Measurements from ENCODE around the gene CADM1.

The CADM1 gene

DNA sequence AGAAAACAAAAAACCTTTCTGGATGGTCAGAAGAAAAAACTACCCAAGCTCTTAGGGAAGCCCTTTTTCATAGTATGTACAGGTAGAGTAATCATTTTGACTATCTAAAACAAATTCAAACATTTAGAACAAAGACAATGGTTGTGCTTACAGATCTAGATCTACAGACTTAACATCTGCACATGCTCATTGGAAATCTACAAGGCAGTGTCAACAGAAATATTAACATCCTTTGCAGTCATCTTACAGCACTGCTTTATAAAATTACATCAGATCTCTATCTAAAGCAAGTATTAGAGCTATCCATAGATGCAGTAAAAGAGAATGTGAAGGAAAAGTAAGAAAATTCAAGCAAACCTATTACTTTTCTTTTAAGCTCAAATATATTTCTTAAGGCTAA is 110.3 kb downstream of the CADM1 start:
- DNase-seq = no peak

DNA sequence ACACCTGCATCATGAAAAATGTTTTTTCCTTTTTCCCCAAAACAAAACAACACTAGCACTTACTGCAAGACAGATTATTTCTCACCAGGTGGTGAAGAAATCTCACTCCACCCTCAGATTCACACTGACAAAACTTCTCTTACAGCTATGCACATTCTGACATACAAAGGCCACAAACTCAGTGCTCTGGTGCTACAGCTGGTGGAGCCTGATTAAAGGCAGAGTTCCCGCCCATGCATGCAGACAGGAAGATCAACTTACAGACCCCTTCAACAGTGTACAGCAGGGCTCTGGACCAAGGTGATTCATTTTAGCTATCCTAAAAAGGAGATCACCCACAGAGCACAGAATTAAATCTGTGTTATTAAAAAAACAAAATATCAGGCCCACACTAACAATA is 112.6 kb downstream of the CADM1 start:
- DNase-seq = no peak

DNA sequence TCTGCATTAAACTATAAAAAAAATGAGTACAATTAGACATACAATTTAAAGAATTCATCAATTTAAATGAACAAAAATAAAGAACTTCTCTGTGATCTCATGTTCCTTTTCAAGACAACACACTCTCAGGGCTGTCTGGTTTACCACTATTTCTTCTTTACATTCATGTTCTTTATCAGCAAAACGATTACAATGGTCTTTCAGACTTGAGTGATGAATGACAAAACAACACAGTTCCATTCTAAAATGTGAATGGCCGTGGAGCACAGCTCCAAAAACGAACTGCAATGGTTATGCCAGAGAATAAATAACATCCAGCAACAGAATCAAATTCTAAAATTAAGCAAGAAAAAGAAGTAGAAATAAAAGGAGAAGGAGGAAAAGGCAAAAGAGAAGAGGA is 113.1 kb downstream of the CADM1 start:
- DNase-seq = no peak

DNA sequence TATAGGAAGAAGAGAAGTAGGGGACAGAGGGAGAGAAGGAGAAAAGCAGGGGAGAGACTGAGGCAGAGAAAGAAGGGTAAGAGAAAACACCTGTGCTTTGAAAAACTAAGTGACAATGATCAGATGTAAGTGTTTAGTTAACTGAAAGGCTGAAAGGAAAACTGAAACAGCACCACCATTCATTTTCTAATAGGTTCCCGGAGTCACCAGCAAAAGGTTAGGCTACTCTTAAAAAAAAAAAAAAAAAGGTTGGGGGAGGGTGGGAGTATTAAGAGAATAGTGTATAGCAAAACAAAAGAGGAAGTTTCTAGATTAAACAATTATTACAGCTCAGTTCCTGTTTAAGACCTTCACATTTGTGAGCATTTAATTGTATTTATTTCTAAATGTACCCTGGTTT is 113.8 kb downstream of the CADM1 start:
- no peak for DNase-seq

DNA sequence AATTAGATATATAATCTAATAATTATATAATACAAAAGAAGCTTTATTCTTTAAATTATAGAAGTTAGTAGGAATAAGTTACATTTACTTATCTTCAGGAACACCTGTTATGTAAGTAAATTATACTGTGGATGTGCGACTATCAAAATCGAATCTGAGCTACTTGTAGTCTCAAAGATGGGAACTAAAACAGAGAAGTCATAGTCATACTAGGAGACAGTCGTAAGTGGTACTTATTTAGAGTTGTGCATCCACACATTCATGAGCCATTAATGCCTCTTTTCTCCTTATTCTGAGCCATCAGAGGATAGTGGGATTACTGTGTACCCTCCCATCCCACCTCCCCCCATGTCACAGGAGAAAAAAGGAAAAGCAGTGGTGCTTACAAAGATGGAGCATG is 114.4 kb downstream of the CADM1 start:
- no peak for DNase-seq

DNA sequence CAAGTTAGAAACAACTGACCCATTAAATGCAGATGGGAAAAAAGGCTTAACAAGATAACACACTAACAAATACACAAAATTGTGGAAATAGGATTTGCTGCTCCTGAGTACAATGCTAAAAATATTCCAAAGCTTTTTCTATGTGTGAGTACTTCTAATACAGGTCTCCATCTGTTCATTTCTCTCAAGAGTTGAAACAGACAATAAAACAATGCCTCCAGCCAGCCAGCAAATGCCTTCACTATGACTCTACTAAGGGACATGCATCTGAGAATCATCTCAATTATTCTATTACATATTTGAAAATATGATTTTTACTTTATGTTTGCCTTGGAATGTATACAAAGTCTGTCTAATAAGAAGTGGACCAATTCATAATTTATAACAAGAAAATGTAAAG is 119.0 kb downstream of the CADM1 start:
- no peak for DNase-seq

DNA sequence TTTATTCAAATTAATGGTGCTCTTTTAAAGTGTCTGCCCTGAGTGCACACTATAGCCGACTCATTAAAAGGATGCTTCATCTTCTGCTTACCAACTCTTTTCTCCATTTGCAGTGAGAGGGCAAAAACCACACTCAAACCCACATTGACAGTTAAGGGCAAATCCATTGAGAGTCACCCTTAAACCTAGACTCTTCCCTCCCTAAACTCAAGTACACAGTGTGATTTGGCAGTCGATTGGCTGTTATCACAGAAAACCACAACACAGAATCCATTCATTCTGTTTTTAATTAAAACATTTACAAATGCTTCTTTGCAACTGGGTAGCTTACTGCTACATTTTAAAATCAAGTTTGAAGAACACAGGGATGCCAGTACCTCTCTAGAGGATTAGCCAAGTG is 120.0 kb downstream of the CADM1 start:
- no peak for DNase-seq

DNA sequence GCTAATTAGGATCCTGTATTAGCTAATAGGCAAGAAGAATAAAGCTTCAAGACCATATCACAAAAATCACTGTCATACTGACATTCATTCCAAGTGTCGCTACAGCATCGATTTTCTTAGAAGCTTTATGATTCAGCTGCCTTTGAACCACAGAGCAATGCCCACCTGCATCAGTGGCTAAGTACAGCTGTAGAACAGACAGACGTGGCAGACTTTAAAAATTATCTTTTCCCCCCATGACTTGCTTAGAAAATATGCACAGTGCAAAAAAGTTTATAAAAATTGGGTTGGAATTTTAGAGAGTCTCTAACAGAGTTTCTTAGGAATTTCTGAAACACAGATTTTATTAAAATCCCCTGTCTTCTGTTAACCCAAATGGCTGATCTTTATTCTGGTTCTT is 120.8 kb downstream of the CADM1 start:
- no peak for DNase-seq

DNA sequence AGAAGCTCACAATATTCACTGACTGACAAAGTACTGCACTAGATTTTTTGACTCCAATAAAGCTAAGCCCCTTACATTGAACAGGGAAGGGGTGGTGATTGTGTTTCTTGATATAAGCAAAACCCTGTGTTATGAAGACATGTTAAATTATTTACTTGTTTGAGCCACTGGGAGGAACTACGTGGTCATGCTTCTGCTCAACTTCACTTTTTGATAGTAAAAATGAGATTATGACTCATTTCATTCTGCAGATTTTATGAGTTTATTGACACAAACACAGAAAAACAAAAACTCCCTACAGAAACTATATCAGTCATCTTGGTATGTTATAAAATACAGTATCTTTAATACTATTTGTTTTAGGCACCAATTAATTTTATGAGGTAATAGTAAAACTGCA is 124.7 kb downstream of the CADM1 start:
- DNase-seq = no peak

DNA sequence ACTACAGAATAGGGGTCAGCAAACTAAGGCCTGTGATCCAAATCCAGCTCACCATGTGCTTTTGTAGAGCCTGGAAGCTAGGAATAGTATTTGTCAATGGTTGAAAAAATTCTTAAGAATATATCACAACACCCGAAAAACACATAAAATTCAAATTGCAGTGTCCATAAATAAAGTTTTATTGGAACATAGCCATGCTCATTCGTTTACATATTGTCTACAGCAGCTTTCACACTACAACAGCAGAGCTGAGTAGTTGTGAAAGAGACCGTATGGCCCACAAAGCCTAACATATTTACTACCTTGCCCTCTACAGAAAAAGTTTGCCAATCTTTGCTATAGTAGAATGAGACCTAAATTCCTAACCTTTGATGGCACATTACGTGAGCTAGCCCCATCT is 125.7 kb downstream of the CADM1 start:
- DNase-seq = no peak

DNA sequence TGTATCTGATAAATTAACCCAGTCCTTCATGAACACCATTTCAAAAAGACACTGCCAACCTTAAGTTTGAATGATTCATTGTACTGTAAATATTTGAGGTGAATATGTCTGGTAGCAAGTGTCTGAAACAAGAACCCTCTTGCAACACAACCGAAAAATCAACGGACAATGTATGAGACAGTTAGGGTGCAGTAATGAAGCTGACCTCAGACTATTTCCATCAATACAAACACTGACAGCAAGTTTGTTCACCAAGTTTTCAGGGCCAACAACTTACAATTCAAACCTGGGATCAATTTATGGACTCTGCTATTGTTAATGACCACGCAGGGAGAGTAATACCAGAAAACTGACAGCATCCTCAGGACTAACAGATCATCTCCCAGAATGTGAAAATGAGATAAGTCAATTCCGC is 126.3 kb downstream of the CADM1 start:
- DNase-seq = no peak

DNA sequence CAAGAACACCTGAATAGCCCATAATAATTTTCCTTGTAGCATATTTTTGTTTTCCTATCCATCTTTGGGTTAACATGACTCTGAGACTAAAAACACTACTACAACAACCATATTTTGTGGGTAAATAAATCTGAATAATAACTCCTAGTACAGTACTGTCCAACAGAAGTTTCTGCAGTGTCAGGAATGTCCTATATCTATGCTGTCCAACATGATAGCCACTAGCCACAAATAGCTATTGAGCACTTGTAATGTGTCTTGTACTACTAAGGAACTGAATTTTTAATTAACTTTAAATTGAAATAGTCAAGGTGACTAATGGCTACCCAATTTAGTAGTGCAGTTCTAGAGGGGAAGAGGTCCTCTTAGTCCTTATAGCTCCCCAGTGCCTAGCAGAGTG is 135.6 kb downstream of the CADM1 start:
- DNase-seq = no peak

DNA sequence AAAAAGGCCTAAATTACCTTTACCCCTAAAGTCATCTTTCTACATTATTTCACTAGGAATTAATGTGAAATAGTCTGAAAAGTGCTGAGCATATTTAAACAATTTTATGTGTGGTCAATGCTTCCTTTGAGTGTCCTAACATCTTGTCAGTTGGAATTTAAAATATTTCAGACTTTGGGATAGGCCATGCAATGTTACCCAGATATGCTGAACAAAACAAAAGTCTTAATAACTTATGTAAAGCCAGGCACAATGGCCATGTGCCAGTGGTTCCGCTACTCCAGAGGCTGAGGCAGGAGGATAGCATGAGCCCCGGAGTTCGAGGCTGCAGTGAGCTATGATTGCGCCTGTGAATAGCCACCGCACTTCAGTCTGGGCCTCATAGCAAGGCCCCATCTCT is 137.4 kb downstream of the CADM1 start:
- no peak for DNase-seq

DNA sequence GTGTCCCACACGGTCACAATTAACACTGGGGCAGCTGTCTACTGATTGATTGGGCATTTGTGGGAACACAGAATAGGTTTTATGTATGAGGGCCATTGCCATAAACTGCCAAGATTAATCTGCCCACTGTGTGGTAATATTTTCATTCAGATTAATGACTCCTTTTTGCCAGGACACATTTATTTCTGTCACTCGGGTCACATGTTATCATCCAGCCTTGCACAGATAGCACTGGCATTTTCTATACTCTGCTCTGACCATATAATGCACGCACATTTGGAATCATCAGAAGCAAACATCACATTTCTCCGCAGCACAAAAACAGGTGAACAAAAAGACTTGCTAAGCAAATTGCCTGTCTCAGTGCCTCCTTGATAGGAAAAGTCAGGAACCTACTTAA is 138.3 kb downstream of the CADM1 start:
- DNase-seq = no peak

DNA sequence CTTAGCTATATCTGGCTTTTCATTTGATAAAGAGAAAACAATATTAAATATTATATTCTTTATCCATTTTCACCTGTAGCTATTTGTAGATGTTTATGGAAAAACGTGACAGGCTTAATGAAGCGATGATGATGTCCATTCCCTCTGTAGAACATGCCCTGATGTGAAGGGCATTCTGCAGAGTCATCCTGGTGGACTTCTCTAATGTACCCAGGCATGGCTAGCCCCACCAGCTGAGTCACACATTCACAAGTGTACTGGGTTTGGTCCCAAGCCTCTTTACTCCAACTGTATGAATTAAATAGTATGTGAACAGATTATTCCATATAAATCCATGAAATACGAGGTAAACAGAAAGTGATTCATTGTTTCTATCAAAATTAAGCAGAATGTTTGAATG is 139.3 kb downstream of the CADM1 start:
- no peak for DNase-seq

DNA sequence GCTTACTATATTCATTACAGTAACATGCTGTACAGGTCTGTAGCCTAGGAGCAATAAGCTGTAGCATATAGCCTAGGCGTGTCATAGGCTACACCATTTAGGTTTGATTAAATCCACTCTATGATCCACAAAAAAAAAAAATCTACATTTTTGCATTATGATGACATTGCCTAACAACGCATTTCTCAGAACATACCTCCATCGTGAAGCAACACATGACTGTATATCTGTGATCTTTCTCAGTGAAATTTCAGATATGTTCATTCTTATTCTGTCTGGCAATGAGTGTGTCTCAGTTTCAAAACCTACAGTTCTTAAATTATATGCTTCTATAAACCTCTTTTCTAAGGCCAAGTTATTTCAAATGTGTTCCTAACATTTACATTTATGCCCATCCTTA is 140.3 kb downstream of the CADM1 start:
- no peak for DNase-seq

DNA sequence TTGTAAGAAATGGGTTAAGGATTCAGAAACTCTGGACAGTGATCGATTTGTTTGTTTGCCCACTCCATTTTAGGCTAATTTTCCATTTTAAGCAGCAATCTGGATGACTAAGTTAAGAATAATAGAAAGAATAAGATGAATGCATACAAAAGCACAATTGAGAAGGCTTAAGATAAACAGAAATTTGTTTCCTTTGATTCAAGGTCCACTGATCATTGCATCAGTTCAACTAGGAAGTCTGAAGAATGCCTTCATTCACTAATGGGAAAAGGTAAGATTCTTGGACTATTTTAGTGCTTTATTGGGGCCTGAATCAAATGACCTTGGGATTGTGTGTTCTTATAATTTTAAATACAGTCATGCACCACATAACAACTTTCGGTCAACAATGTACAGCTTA is 140.8 kb downstream of the CADM1 start:
- DNase-seq = no peak

DNA sequence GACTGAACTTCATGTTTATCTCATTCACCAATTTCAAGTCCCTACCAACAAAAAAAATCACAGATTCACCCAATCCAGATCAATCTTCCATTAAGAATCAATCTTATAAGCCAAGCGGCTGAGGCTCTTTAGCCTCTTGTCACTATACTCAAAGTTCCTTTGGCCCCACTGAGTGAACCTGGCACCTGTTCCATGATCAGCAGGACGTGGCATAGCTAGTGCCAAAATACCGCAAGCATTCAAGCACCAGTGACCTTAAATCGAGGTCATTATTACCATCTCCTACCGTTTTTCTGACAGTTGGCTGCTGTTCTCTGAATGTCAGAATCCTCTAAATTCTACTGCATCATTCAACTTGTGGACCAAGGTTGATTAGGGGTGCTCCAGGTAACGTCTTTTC is 141.2 kb downstream of the CADM1 start:
- no peak for DNase-seq

DNA sequence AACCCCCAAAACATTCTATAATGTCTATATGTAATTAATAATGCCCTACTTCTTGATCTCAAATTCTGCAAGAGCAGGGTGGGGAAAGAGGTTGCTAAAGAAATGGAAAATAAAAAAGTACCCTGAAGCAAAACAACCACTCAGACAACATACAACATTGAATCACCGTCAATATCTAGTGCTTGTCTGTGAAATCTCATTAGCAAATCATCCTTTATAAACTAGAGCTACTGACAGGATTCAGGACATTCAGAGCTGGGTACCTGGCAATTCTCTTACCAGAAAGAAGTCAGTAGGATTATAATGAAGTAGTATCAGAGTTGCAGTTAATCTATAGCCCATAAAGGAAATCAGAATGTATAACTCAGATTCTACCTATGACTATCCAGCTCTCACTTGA is 143.2 kb downstream of the CADM1 start:
- DNase-seq = no peak

DNA sequence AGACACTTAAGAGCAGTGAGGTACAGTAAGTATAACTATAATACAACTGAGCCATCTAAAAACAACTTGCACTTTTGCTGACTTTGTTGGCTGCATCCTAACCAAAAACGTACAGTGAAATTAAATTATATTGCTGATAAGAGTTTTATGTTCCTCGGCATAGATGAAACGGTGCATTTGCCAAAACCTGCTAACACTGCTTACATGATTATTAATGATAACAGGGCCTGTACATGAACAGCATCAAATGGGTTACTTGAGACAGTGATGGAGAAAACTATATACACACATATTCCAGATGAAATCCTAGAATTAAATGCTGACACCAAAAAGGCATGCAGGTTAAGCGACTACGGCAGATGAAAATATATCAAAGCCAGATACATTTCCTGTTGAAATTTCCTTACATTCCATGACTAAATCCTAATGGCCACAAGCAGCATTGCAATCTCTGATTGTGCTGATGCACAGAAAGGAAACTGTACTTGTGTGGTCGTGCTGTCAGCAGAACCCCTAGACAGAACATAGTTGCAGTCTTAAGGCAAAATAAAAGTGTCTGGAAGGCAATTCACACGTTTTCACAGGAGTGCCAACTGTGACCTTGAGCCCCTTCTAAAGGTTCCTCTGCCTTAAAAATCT is 143.9 kb downstream of the CADM1 start:
- no peak for DNase-seq

DNA sequence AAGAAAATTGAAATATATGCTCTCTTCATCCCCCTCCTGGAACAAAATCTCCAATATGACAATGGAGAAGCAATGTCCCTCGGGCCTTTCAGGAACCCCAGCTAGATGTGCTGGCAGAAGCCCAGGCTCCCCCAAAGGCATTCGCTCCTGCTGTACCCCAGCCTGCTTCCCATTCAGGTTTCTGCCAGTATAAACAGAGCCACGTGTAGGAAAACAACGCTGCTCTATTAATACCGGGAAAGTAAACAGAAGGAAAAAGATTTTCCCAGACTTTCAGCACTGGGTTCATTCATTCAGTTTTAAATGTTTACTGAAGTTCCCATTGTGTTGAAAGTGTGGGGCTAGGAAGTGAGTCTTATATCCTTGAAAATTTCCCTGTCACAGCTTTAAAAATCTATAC is 147.1 kb downstream of the CADM1 start:
- no peak for DNase-seq

DNA sequence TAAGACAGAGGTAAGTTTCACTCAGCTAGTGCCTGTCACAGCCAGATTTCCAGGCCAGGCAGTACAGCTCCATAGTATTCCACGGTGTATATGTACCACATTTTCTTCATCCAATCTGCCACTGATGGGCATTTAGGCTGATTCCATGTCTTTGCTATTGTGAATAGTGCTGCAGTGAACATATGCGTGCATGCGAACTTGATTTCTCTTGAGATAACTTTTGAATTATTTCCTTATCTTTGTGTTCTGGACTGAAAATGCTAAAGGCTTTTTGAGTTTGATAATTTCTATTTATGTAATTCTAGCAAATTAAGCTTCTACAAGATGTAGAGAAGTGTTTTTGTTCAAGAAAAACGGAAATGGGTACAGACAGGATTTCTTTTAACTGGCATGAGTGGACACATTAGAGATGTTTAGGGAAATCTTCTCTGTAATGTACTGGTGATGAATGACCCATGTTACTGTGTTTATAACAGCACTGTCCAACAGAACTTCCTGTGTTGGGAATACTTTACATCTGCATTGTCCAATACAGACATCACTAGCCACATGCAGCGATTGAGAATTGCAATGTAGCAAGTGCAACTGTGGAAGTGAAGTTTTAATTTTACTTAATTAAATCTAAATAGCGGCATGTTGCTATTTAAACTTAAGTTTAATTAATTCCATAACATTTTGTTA is 151.3 kb downstream of the CADM1 start:
- DNase-seq = no peak

DNA sequence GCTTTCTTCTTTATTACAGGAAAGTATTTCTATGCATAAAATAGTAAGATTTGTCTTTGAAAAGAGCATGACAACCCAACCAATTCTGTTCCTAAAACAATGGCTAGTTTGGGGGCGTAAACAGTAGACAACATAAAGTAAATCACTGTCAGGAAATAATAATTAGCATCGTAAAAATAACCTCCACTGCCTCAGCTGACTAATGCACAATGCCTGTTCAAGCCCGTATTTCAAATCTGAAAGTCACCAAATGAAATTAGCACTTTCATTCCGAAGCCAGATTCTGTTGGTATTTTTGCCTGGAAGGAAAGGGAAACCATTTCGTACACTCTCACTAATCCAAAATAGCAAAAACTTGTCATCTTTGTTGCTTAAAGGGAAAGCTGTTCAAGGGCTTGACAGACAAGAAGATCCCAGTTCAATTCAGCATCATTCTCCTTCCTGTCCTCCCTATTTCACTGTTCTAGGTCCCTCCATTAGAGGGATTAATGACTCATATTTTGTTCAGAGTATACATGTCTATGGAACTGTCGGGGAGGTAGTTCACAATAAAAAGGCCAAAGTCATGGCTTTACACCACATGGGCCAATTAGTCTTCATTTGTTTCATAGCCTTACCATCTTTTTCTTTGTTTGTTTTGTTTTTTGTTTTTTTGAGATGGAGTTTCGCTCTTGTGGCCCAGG is 154.7 kb downstream of the CADM1 start:
- no peak for DNase-seq

DNA sequence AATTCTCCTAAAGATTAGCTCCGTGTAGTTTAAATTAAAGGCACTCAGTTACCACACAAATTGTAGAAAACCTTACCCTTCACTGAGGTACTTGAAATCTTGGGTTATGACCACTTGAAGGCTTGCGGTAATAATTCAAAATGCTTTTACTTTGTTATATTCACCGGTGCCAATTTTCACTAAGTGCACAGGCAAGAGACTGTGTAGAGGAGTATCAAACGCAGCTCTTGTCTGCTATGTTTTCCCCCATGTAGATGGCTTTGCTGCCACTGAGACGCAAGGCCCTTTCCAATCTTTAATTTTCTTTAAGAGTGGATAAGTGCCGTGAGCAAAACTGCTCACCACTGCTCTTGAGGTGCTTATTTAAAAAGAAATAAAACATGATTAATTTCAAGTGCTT is 155.8 kb downstream of the CADM1 start:
- no peak for DNase-seq

DNA sequence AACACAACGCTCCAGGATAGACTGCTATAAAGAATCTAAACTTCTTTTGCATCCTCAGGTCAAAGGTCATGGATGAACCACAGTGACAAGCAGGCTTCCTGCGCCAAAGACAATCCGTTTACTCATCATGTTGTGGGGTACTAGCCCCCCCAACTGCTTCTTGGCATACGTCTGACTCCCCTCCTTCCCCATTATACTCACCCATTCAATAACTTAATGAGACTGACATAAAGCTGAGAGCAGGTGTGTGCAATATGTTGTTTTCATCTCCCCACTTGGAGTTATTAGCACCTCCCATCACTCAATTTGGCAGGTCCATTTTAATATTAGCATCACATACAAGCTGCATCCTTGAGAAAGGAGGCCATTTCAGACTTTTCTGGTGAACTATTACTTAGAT is 157.1 kb downstream of the CADM1 start:
- DNase-seq = no peak

Measured in T-helper 9 cell (primary cell).